AG04449 (cell line): ENCODE data around the gene PRKX.

Source experiments
- CTCF ChIA-PET: fragments of 350-600 bp; formaldehyde crosslinking; extraction: SDS; loops from one replicate; lab custom pipeline; 2021; ENCODE audit warnings: antibody characterized with exemption; lab: Yijun Ruan, JAX
- POLR2A ChIA-PET: fragments of 400-600, 350-600 bp; formaldehyde crosslinking; extraction: SDS; loops from one replicate; lab custom pipeline; 2020; ENCODE audit warnings: antibody characterized with exemption, inconsistent platforms; lab: Yijun Ruan, JAX
- DNase-seq: peaks from one replicate; pipeline ENCODE4 v3.0.0-alpha.2; 2010; ENCODE audit warnings: low read depth, low spot score
- H3K4me3 ChIP-seq: 2 replicates; pipeline ENCODE4 v1.5.1; 2011; ENCODE audit warnings: low read depth, mild to moderate bottlenecking, control low read depth, low read length
- CTCF ChIP-seq: IDR thresholded peaks from one replicate; pipeline ENCODE4 v1.5.1; 2011; ENCODE audit warnings: mild to moderate bottlenecking, moderate library complexity, low read length, control low read depth, inconsistent platforms; ENCODE audit not compliant: insufficient read depth; ENCODE audit errors: missing control alignments

The PRKX gene

GRCh38 chrX:3598046-3598605, 115.3 kb downstream of the PRKX start:
- no peak for TF ChIP-seq CTCF
- no peak overlapping the region for H3K4me3 ChIP-seq
- POLR2A ChIA-PET = no interaction called here
- no peak for DNase-seq
- CTCF ChIA-PET = no interaction called here

GRCh38 chrX:3592184-3592583, 121.3 kb downstream of the PRKX start:
- H3K4me3 ChIP-seq = no peak overlapping the region
- no peak for DNase-seq
- ChIA-PET POLR2A (no interaction called here), CTCF (no interaction called here)
- no peak for TF ChIP-seq CTCF

GRCh38 chrX:3589474-3589873, 124.0 kb downstream of the PRKX start:
- ChIA-PET POLR2A (no interaction called here), CTCF (interaction anchor here (1.1 kb wide), 1 partner anchor 41 kb away, joined by 3 read pairs; no protein-coding TSS in a partner anchor)
- no peak overlapping the region for H3K4me3 ChIP-seq
- no peak for DNase-seq
- TF ChIP-seq CTCF = no peak

- ChIA-PET CTCF (interaction anchor here (0.8 kb wide), 1 partner anchor 468 kb away, joined by 3 read pairs; no protein-coding TSS in a partner anchor), POLR2A (no interaction called here)
- no peak for TF ChIP-seq CTCF
- H3K4me3 ChIP-seq = no peak overlapping the region
- DNase-seq = no peak
Measured at GRCh38 chrX:3585719-3586118, 127.7 kb downstream of the PRKX start.

GRCh38 chrX:3584415-3584996, 128.9 kb downstream of the PRKX start:
- no peak for TF ChIP-seq CTCF
- ChIA-PET POLR2A (no interaction called here), CTCF (no interaction called here)
- H3K4me3 ChIP-seq = no peak overlapping the region
- DNase-seq = no peak

- CTCF ChIA-PET = no interaction called here
Measured at GRCh38 chrX:3582451-3582850, 131.0 kb downstream of the PRKX start.

More at GRCh38 chrX:3582451-3582850, 131.0 kb downstream of the PRKX start:
- no peak overlapping the region for H3K4me3 ChIP-seq
- no peak for TF ChIP-seq CTCF
- POLR2A ChIA-PET = no interaction called here
- DNase-seq = no peak
